ENCODE measurements around the gene AADACL2.
"Not testable (repeated sequence)": the region's sequence is repeated elsewhere in the genome, so short reads cannot be mapped to it uniquely, and the experiment has no call there.

DNA sequence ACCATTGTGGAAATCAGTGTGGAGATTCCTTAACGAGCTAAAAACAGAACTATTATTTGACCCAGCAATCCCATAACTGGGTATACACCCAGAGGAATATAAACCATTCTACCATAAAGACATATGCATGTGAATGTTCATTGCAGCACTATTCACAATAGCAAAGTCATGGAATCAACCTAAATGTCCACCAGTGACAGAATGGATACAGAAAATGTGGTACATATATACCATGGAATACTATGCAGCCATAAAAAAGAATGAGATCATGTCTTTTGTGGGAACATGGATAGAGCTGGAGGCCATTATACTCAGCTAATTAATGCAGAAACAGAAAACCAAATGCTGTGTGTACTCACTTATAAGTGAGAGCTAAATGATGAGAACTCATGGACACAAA is 31.0 kb downstream of the AADACL2 start:
- TF ChIP-seq, protein P1, sequence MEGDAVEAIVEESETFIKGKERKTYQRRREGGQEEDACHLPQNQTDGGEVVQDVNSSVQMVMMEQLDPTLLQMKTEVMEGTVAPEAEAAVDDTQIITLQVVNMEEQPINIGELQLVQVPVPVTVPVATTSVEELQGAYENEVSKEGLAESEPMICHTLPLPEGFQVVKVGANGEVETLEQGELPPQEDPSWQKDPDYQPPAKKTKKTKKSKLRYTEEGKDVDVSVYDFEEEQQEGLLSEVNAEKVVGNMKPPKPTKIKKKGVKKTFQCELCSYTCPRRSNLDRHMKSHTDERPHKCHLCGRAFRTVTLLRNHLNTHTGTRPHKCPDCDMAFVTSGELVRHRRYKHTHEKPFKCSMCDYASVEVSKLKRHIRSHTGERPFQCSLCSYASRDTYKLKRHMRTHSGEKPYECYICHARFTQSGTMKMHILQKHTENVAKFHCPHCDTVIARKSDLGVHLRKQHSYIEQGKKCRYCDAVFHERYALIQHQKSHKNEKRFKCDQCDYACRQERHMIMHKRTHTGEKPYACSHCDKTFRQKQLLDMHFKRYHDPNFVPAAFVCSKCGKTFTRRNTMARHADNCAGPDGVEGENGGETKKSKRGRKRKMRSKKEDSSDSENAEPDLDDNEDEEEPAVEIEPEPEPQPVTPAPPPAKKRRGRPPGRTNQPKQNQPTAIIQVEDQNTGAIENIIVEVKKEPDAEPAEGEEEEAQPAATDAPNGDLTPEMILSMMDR (IDR thresholded peaks at IDR 0.05; ENCODE audit: poor library complexity): not testable (repeated sequence)
- TF ChIP-seq EZH2 (IDR thresholded peaks at IDR 0.05; ENCODE audit: borderline replicate concordance); EZH2phosphoT487 (IDR thresholded peaks at IDR 0.05; ENCODE audit: low read depth, severe bottlenecking, unreplicated experiment): not testable (repeated sequence)

All from hepatocyte (in vitro differentiated cells).